MG63 (cell line): ENCODE results near the gene CTAG1A. TPM values are rescaled to one million over a fixed set of nuclear protein-coding genes. Genes with fewer than 3 reads are reported as not detected.

Experiments used
- total RNA-seq: library from RNA; depleted of rRNA; stranded (reverse); fragments of >200 nt; shearing (Covaris generic); gene quantifications from 2 replicates; pipeline ENCODE4 v1.2.3, GENCODE V29; 2014; ENCODE audit warnings: low replicate concordance; rRNA removed

The CTAG1A gene
- total RNA-seq, 1 experiment from 2014 or later = not detected

Other genes with a start within 250 kb of the CTAG1A start
- gene FLNA, start 210.5 kb upstream of the CTAG1A start, total RNA-seq = 1,037 and 1,563 TPM in 2 replicates
- gene EMD, start 205.8 kb upstream of the CTAG1A start, total RNA-seq = 48.7 and 62.4 TPM in 2 replicates
- gene RPL10, start 186.8 kb upstream of the CTAG1A start, total RNA-seq = 2,393 and 3,736 TPM in 2 replicates
- 20.0 and 21.9 TPM in 2 replicates for gene DNASE1L1, start 175.9 kb upstream of the CTAG1A start, total RNA-seq
- 15.1 and 16.2 TPM in 2 replicates for gene TAFAZZIN, start 173.6 kb upstream of the CTAG1A start, total RNA-seq
- 53.2 and 62.2 TPM in 2 replicates for gene ATP6AP1, start 156.5 kb upstream of the CTAG1A start, total RNA-seq
- gene GDI1, start 148.0 kb upstream of the CTAG1A start, total RNA-seq = 43.6 and 59.8 TPM in 2 replicates
- gene FAM50A, start 141.0 kb upstream of the CTAG1A start, total RNA-seq = 33.4 and 35.4 TPM in 2 replicates
- 0.27 and 5.0 TPM in 2 replicates for gene PLXNA3, start 126.9 kb upstream of the CTAG1A start, total RNA-seq
- gene LAGE3, start 105.9 kb upstream of the CTAG1A start, total RNA-seq = 20.5 and 25.7 TPM in 2 replicates
- 51.9 and 101 TPM in 2 replicates for gene UBL4A, start 98.5 kb upstream of the CTAG1A start, total RNA-seq
- gene SLC10A3, start 94.5 kb upstream of the CTAG1A start, total RNA-seq = 5.1 and 15.2 TPM in 2 replicates
- 22.3 and 48.2 TPM in 2 replicates for gene FAM3A, start 68.9 kb upstream of the CTAG1A start, total RNA-seq
- gene G6PD, start 38.3 kb upstream of the CTAG1A start, total RNA-seq = 50.4 and 61.8 TPM in 2 replicates
- 18.5 and 31.4 TPM in 2 replicates for gene IKBKG, start 37.5 kb upstream of the CTAG1A start, total RNA-seq
- gene CTAG1B, start 34.1 kb downstream of the CTAG1A start, total RNA-seq = not detected in 2 replicates
- gene CTAG2, start 68.4 kb downstream of the CTAG1A start, total RNA-seq = not detected in 2 replicates
- 1.2 and 10.7 TPM in 2 replicates for gene GAB3, start 165.9 kb downstream of the CTAG1A start, total RNA-seq
- 34.1 and 41.0 TPM in 2 replicates for gene DKC1, start 177.7 kb downstream of the CTAG1A start, total RNA-seq
- gene MPP1, start 220.4 kb downstream of the CTAG1A start, total RNA-seq = 28.9 and 62.7 TPM in 2 replicates
- gene SMIM9, start 249.5 kb downstream of the CTAG1A start, total RNA-seq = not detected in 2 replicates